Cerebellar cortex (tissue), 1 donor: ENCODE data around the gene KRTAP5-5.
"Not testable (repeated sequence)": the region's sequence is repeated elsewhere in the genome, so short reads cannot be mapped to it uniquely, and the experiment has no call there.

Source experiments
- DNase-seq: peaks from one replicate; pipeline ENCODE4 v3.0.0-alpha.2; 2015; ENCODE audit warnings: low spot score

KRTAP5-5 gene, protein sequence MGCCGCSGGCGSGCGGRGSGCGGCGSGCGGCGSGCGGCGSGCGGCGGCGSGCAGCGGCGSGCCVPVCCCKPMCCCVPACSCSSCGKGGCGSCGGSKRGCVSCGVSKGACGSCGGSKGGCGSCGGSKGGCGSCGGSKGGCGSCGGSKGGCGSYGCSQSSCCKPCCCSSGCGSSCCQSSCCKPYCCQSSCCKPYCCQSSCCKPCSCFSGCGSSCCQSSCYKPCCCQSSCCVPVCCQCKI

GRCh38 chr11:1629326-1630185 is at the start of gene KRTAP5-5:
TSS of gene KRTAP5-5 (plus strand) at chr11:1629775. CDS start at chr11:1629841, 66 bp downstream.
- DNase-seq = no peak

DNA sequence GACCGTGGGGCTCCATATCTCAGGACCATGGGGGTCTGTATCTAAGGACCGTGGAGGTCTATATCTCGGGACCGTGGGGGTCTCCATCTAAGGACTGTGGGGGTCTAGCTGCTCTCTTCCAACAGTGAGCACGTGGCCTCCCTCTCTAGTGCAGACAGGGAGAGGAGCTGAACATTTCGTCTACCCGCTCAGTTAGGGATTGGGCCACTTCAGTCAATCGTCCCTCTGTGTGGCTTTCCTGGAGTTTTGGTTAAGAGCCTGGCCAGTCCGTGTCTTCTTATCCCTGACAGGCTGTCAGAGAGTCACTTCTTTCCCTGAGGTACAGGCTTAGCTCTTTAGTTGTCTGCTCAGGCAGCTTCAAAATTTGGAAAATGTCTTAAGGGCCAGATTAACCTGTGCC is 47.6 kb upstream of the KRTAP5-5 start:
- DNase-seq = no peak

GRCh38 chr11:1582909-1583308 is 46.7 kb upstream of the KRTAP5-5 start:
- DNase-seq = not testable (repeated sequence)

DNA sequence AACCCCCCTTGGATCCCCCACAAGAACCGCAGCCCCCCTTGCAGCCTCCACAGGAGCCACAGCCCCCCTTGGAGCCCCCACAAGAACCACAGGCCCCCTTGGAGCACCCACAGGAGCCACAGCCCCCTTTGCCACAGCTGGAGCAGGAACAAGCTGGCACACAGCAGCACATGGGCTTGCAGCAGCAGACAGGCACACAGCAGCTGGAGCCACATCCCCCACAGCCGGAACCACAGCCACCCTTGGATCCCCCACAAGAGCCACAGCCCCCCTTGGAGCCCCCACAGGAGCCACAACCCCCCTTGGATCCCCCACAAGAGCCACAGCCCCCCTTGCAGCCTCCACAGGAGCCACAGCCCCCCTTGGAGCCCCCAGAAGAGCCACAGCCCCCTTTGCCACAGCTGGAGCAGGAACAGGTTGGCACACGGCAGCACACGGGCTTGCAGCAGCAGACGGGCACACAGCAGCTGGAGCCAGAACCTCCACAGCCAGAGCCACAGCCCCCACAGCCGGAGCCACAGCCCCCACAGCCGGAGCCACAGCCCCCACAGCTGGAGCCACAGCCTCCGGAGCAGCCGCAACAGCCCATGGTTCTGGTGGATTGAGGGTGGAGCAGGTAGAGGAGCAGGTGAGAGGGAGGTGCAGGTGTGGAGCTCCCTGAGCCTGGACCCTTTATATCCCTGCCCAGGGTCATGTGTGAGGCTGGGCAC is 44.8 kb upstream of the KRTAP5-5 start, which contains the start of gene KRTAP5-1:
KRTAP5-1 (minus strand) TSS at position 623 of the 710 bp plus-strand sequence; CDS start at position 589, 34 bp downstream.
- not testable (repeated sequence) for DNase-seq

GRCh38 chr11:1586699-1587098 is 42.9 kb upstream of the KRTAP5-5 start:
- DNase-seq = no peak

DNA sequence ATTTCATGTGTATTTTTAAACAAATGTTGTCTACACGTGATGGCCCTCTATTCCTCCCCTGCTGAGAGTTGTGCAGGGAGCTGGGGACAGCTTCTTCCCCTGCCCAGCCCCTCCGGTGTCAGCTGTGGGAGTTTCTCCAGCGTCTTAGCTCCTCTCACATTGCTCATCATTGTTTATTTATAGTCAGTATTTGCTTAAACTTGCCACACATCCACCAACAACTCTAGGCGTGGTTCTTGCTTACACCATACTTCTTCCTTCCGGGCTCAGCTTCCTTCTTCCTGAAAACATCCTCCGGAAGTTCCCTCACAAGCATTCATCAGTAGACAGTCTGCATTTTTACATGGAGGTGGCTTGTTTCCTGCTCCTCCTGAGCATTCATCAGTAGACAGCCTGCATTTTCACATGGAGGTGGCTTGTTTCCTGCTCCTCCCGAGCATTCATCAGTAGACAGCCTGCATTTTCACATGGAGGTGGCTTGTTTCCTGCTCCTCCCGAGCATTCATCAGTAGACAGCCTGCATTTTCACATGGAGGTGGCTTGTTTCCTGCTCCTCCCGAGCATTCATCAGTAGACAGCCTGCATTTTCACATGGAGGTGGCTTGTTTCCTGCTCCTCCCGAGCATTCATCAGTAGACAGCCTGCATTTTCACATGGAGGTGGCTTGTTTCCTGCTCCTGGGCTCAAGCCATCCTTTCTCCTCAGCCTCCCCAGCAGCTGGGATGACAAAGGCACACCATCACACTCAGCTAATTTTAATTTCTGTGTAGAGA is 40.2 kb upstream of the KRTAP5-5 start:
- DNase-seq = peak; percentile 17

GRCh38 chr11:1589996-1590395 is 39.6 kb upstream of the KRTAP5-5 start:
- peak; percentile 13 for DNase-seq

- no peak for DNase-seq
Measured at GRCh38 chr11:1592628-1593027, 36.9 kb upstream of the KRTAP5-5 start.

DNA sequence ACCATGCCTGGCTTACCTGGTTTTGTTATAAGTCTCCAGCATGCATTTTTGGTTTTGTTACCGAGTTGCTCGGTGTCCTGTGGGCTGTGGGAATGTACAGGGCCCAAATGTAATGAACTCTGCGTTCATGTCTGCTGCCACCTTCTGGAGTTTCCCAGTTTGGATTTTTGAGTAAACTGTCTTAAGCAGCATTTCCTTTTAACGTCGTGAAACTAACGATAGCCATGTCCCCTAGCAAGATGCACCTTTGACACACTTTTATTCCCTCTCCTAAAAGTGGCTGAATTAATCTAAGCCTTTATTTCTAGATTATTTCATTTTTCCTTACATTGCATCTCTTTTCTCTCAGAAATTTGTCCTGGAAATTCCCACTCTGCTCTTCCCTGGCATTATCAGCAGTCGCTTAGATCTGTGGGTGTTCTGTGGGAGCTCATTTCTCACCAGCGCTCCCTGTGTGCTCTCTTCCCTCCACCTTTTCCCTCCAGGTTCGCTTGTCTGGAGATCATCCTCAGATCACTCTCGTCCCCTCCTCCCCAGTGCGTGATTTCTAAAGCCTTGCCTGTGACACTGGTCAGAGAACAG is 33.5 kb upstream of the KRTAP5-5 start:
- peak; percentile 73 for DNase-seq

GRCh38 chr11:1596576-1597121 is 32.9 kb upstream of the KRTAP5-5 start:
- DNase-seq = peak; percentile 49

DNA sequence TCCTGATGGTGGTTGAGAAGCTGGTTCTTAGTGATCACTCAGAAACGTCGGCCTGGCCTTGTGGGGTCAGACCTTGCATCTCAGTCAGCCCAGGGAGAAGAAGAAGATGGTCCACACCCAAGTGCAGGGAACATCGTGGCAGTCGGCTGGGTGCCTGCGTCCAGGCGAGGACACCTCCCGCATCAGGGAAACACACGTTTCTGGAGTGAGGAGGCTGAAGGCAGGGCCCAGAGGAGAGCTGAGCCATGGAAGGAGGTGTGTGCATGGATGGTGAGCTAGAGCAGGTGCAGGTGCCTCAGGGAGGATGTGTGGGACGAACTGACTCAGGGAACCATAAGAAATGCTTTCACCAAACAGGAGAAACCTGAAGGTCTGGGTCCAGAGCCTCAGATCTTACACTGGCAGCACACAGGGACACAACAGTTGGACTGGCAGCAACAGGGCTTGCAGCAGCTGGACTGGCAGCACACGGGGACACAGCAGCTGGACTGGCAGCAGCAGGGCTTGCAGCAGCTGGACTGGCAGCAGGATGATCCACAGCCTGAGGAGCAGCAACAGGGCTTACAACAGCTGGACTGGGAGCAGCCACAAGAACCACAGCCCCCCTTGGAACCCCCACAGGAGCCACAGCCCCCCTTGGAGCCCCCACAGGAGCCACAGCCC is 32.1 kb upstream of the KRTAP5-5 start:
- DNase-seq = no peak

- no peak for DNase-seq
Measured at GRCh38 chr11:1597994-1598380, 31.6 kb upstream of the KRTAP5-5 start, which contains the start of gene KRTAP5-2. TSS of gene KRTAP5-2 (minus strand) at chr11:1598294. CDS start at chr11:1598250, 44 bp downstream.

DNA sequence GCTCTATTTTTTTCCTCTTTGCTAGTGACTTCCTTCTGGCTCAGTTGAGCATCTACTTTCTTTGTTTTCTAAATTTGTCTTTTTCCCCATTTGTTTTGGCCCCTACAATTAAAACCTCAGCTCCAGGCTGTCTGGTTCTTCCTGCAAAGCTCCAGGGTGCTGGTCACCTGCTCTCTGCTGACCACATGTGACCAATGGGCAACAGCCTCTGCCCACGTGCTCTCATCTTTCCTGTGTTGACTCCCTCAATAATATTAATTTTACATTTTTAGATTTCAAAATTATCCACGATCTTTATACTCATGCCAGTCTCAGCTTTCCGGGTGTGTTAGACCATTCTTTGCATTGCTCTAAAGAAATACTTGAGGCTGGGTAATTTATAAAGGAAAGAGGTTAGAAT is 31.2 kb upstream of the KRTAP5-5 start:
- DNase-seq = not testable (repeated sequence)

DNA sequence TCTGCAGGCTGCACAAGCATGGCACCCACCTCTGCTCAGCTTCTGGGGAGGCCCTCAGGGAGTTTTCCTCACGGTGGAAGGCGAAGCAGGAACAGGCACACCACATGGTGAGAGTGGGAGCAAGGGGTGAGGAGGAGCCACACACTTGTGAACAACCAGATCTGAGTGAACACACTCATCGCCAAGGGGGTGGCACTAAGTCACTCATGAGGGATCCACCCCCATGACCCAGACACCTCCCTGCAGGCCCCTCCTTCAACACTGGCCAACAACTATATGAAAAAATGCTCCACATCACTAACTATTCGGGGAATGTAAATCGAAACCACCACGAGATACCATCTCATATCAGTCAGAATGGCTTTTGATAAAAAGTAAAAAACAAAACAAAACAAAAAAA is 30.8 kb upstream of the KRTAP5-5 start:
- DNase-seq = no peak

- no peak for DNase-seq
Measured at GRCh38 chr11:1600626-1601025, 28.9 kb upstream of the KRTAP5-5 start.

DNA sequence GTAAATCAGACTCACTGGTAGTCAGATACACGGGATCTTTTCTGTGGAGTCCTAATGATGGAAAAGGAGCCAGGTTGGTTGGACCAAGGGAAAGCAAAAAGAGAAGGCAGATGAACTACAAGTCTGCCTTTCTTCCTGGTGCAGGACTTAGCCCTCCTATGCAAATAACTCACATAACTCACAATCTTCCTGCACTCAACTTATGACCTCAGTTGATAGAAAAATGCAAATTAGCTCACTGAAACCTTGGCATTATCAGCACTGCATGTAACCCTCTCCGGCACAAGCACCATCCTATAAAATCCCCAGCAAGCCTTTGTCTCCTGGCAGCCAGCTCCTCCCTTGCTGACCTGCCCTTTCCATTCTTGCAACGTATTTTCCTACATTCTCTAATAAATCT is 27.9 kb upstream of the KRTAP5-5 start:
- DNase-seq = not testable (repeated sequence)

GRCh38 chr11:1603629-1604028 is 25.9 kb upstream of the KRTAP5-5 start:
- no peak for DNase-seq

DNA sequence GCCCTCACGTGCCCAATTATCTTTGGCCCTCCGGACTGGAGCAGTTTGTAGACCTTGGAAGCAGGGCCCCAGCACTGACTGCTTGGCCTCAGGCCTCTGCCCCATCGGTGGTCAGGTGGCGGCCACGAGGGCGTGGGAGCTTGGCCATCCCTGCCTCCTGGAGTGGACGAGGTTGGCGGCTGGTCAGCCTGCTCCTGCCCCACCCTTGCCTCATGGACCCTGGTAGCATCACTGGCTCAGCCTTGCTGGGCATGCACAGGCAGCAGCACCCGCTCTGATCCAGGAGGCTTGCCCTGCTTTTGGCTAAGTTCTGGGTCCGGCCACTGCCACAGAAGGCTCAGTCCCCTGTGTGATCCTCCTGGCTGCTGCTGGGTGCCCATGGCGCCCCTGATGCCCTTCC is 25.4 kb upstream of the KRTAP5-5 start:
- DNase-seq = no peak

DNA sequence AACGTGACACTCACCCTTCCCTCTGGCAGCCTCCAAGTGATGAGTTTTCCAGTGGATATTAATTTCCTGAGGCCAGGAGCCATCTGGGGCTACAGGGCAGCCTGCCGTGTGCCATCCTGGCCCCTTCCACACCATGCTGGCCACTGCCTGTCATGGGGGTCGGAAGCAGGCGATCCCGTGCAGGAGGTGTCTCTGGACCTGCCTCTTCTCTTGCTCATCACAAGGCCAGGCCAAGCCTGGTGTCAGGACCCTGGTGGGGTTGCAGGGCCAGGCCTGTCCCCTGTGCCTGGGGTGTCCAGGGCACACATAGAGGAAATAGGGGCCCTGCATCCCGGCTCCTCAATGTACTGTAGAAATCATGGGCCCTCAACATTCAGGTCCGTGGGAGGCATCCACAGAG is 24.9 kb upstream of the KRTAP5-5 start:
- no peak for DNase-seq

DNA sequence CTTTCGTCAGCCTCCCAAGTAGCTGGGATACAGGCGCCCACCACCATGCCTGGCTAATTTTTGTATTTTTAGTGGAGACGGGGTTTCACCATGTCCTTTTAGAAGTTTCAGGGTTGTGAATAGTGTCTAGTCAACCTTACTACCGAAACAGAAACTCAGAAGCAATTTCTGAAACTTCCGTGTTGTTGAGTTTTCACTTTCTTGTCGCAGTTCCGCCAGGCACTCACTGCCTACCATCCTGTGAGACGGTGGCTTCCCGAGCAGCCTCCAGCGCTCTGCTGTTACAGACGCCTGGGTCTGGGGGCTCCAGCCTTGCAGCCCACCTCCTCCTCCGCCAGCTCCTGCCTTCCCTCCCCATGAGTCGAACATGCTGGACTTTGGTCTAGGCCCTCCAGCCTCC is 23.7 kb upstream of the KRTAP5-5 start:
- not testable (repeated sequence) for DNase-seq
